Liver (tissue), 9 donors: ENCODE results near the gene CENPF. TPM values are rescaled to one million over a fixed set of nuclear protein-coding genes. Genes with fewer than 3 reads are reported as not detected.

Source experiments
- DNase-seq: peaks from one replicate; pipeline ENCODE4 v3.0.0-alpha.2; 2017; ENCODE audit warnings: low spot score
- H3K27ac ChIP-seq, 2 donors: one replicate each; pipeline ENCODE4 v1.7.0; 2013; ENCODE audit warnings: inconsistent platforms in 2 of 2, low read length in 2 of 2, control low read depth in 1 of 2, low read depth in 1 of 2, mild to moderate bottlenecking in 1 of 2
- H3K27me3 ChIP-seq, 4 donors: one replicate each; pipeline versions ENCODE4 v1.6.1 to v1.7.0; 2013; ENCODE audit warnings: low read length in 3 of 4, inconsistent platforms in 1 of 4, mild to moderate bottlenecking in 1 of 4, moderate library complexity in 1 of 4; ENCODE audit not compliant: control insufficient read depth in 4 of 4, insufficient read depth in 4 of 4
- H3K36me3 ChIP-seq, 4 donors: one replicate each; pipeline versions ENCODE4 v1.6.1 to v1.7.0; 2013; ENCODE audit warnings: low read length in 3 of 4, mild to moderate bottlenecking in 3 of 4, low read depth in 1 of 4, moderate library complexity in 1 of 4; ENCODE audit not compliant: control insufficient read depth in 4 of 4, insufficient read depth in 3 of 4
- H3K4me1 ChIP-seq, 4 donors: one replicate each; pipeline versions ENCODE4 v1.6.1 to v1.7.0; 2013; ENCODE audit warnings: low read length in 3 of 4, mild to moderate bottlenecking in 3 of 4, moderate library complexity in 1 of 4; ENCODE audit not compliant: control insufficient read depth in 4 of 4, insufficient read depth in 4 of 4
- H3K4me3 ChIP-seq, 3 donors: one replicate each; pipeline versions ENCODE4 v1.6.1 to v1.7.0; 2013; ENCODE audit warnings: low read length in 3 of 3, control low read depth in 1 of 3, low read depth in 1 of 3, mild to moderate bottlenecking in 1 of 3
- H3K9ac ChIP-seq, 2 donors: one replicate each; pipeline ENCODE4 v1.7.0; 2013; ENCODE audit warnings: low read length in 2 of 2, mild to moderate bottlenecking in 2 of 2, moderate library complexity in 2 of 2, control low read depth in 1 of 2, low read depth in 1 of 2
- H3K9me3 ChIP-seq, 4 donors: one replicate each; pipeline versions ENCODE4 v1.6.1 to v1.7.0; 2013; ENCODE audit warnings: low read length in 3 of 4; ENCODE audit not compliant: control insufficient read depth in 4 of 4
- EGR1 ChIP-seq, 2 donors: IDR thresholded peaks; 2 replicates each; pipeline ENCODE4 v1.6.1; 2016 to 2018; ENCODE audit warnings: antibody characterized with exemption in 2 of 2, low read depth in 2 of 2
- FOXA1 ChIP-seq: IDR thresholded peaks from 2 replicates; pipeline ENCODE4 v1.6.1; 2016; ENCODE audit warnings: antibody characterized with exemption
- FOXA2 ChIP-seq: IDR thresholded peaks from 2 replicates; pipeline ENCODE4 v1.6.1; 2016; ENCODE audit warnings: antibody characterized with exemption
- GABPA ChIP-seq, 2 donors: IDR thresholded peaks in 1 of 2; conservative IDR thresholded peaks in 1 of 2; 2 replicates each; pipeline ENCODE4 v1.6.1; 2016; ENCODE audit warnings: antibody characterized with exemption in 2 of 2, mild to moderate bottlenecking in 1 of 2, moderate library complexity in 1 of 2
- HNF4A ChIP-seq, 2 donors: conservative IDR thresholded peaks; 2 replicates each; pipeline ENCODE4 v1.6.1; 2016; ENCODE audit warnings: antibody characterized with exemption in 2 of 2, mild to moderate bottlenecking in 2 of 2
- HNF4G ChIP-seq: IDR thresholded peaks from 2 replicates; pipeline ENCODE4 v1.6.1; 2016; ENCODE audit warnings: antibody characterized with exemption
- JUND ChIP-seq, 2 donors: IDR thresholded peaks; 2 replicates each; pipeline ENCODE4 v1.6.1; 2016; ENCODE audit warnings: antibody characterized with exemption in 2 of 2
- NR2F2 ChIP-seq: IDR thresholded peaks from 2 replicates; pipeline ENCODE4 v1.6.1; 2016; ENCODE audit warnings: antibody characterized with exemption
- RAD21 ChIP-seq, 2 donors: IDR thresholded peaks; 2 replicates each; pipeline ENCODE4 v1.6.1; 2016; ENCODE audit warnings: antibody characterized with exemption in 2 of 2, mild to moderate bottlenecking in 2 of 2
- REST ChIP-seq: IDR thresholded peaks from 2 replicates; pipeline ENCODE4 v1.6.1; 2016; ENCODE audit warnings: antibody characterized with exemption, mild to moderate bottlenecking
- RXRA ChIP-seq, 2 donors: IDR thresholded peaks; 2 replicates each; pipeline ENCODE4 v1.6.1; 2017 to 2018; ENCODE audit warnings: antibody characterized with exemption in 2 of 2, mild to moderate bottlenecking in 1 of 2
- SP1 ChIP-seq: IDR thresholded peaks from 2 replicates; pipeline ENCODE4 v1.6.1; 2018; ENCODE audit warnings: antibody characterized with exemption, mild to moderate bottlenecking
- TAF1 ChIP-seq: conservative IDR thresholded peaks from 2 replicates; pipeline ENCODE4 v1.6.1; 2016; ENCODE audit warnings: antibody characterized with exemption, mild to moderate bottlenecking
- YY1 ChIP-seq: IDR thresholded peaks from 2 replicates; pipeline ENCODE4 v1.6.1; 2016; ENCODE audit warnings: antibody characterized with exemption, mild to moderate bottlenecking
- ZBTB33 ChIP-seq: IDR thresholded peaks from 2 replicates; pipeline ENCODE4 v1.6.1; 2016; ENCODE audit warnings: antibody characterized with exemption
- whole genome bisulfite sequencing: extraction: QIAGEN DNeasy Blood & Tissue Kit; methylation state at CpG from one replicate; pipeline ENCODE4 v1.1.7; 2013; 5-methylcytosine and 5-hydroxymethylcytosine counted together
- polyA plus RNA-seq, 2 donors: library from polyadenylated mRNA; stranded (reverse) in 1 of 2; unstranded in 1 of 2; fragments of 200-250 nt in 1 of 2; fragments of >200 nt in 1 of 2; fragmentation: Nextera tagmentation in 1 of 2; extraction: Ambion mirVana in 1 of 2; gene quantifications; one replicate each; pipeline versions ENCODE4 v1.2.1 to v1.2.3, GENCODE V29; 2013 to 2015
- total RNA-seq, 2 donors: library from RNA; depleted of rRNA; stranded (reverse); fragments of >200 nt; gene quantifications; one replicate each; pipeline ENCODE4 v1.2.3, GENCODE V29; 2014
- TF ChIP-seq, protein P1 (sequence below): fragments of 150-350 bp; IDR thresholded peaks from 2 replicates; pipeline ENCODE4 v1.5.1; 2017; ENCODE audit warnings: improper control_type of control experiment, low read depth, low read length; ENCODE audit not compliant: missing input control
- TF ChIP-seq, protein P2 (sequence below): IDR thresholded peaks from 2 replicates; pipeline ENCODE4 v1.6.1; 2016; ENCODE audit warnings: antibody characterized with exemption
- TF ChIP-seq, protein P3 (sequence below): IDR thresholded peaks from 2 replicates; pipeline ENCODE4 v1.6.1; 2016; ENCODE audit warnings: antibody characterized with exemption
- donor health status: healthy.
- donor health status: healthy.
- donor health status: healthy.
- donor health status: healthy.
- donor health status: healthy.

Gene CENPF
- total and polyA plus RNA-seq, 4 donors = 0.08 to 47.3 (median 1.5) TPM

- no peak for DNase-seq
- WGBS = 92% methylated on average over 4 of the region's 4 CpGs
- Histone ChIP-seq H3K36me3 (peaks cover 0 to 1% (median 0%) of the 10 kb centered on the region in 4 donors), H3K4me1 (peaks cover 0 to 7% (median 2%) of the 10 kb centered on the region in 4 donors), H3K27me3 (no peaks in the 10 kb centered on the region), H3K4me3 (no peak overlapping the region), H3K9me3 (no peaks in the 10 kb centered on the region), H3K9ac (no peak overlapping the region), H3K27ac (no peak overlapping the region)
- TF ChIP-seq GABPA (IDR thresholded peaks at IDR 0.05 in 1 of 2, conservative IDR thresholded peaks at IDR 0.05 in 1 of 2) = no peak
- TF ChIP-seq FOXA1 = no peak
- TF ChIP-seq, protein P1, sequence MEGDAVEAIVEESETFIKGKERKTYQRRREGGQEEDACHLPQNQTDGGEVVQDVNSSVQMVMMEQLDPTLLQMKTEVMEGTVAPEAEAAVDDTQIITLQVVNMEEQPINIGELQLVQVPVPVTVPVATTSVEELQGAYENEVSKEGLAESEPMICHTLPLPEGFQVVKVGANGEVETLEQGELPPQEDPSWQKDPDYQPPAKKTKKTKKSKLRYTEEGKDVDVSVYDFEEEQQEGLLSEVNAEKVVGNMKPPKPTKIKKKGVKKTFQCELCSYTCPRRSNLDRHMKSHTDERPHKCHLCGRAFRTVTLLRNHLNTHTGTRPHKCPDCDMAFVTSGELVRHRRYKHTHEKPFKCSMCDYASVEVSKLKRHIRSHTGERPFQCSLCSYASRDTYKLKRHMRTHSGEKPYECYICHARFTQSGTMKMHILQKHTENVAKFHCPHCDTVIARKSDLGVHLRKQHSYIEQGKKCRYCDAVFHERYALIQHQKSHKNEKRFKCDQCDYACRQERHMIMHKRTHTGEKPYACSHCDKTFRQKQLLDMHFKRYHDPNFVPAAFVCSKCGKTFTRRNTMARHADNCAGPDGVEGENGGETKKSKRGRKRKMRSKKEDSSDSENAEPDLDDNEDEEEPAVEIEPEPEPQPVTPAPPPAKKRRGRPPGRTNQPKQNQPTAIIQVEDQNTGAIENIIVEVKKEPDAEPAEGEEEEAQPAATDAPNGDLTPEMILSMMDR = no peak
- TF ChIP-seq TAF1 = no peak
- TF ChIP-seq, protein P2, sequence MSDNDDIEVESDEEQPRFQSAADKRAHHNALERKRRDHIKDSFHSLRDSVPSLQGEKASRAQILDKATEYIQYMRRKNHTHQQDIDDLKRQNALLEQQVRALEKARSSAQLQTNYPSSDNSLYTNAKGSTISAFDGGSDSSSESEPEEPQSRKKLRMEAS = no peak
- no peak for TF ChIP-seq RAD21 (IDR thresholded peaks at IDR 0.05)
- TF ChIP-seq HNF4A (conservative IDR thresholded peaks at IDR 0.05) = no peak
- no peak for TF ChIP-seq FOXA2
- no peak for TF ChIP-seq JUND (IDR thresholded peaks at IDR 0.05)
- TF ChIP-seq ZBTB33 = no peak
- TF ChIP-seq, protein P3, sequence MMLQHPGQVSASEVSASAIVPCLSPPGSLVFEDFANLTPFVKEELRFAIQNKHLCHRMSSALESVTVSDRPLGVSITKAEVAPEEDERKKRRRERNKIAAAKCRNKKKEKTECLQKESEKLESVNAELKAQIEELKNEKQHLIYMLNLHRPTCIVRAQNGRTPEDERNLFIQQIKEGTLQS = no peak
- TF ChIP-seq YY1 = no peak
Observed at GRCh38 chr1:214632091-214632490, 29.1 kb downstream of the CENPF start.

- Histone ChIP-seq H3K9ac (no peak overlapping the region), H3K4me3 (no peak overlapping the region), H3K27ac (no peak overlapping the region), H3K27me3 (no peaks in the 10 kb centered on the region), H3K9me3 (no peaks in the 10 kb centered on the region), H3K36me3 (peaks cover 0 to 1% (median 0%) of the 10 kb centered on the region in 4 donors), H3K4me1 (no peaks in the 10 kb centered on the region)
- no peak for TF ChIP-seq FOXA1
- DNase-seq = no peak
- 74% methylated on average over 5 of the region's 5 CpGs for WGBS
Observed at GRCh38 chr1:214633686-214634085, 30.7 kb downstream of the CENPF start.

GRCh38 chr1:214634267-214634666 is 31.3 kb downstream of the CENPF start:
- no peak overlapping the region for H3K27ac ChIP-seq
- no peak overlapping the region for H3K4me3 ChIP-seq
- no peak overlapping the region for H3K9ac ChIP-seq
- H3K27me3 ChIP-seq = no peaks in the 10 kb centered on the region
- peaks cover 0 to 1% (median 0%) of the 10 kb centered on the region in 4 donors for H3K36me3 ChIP-seq
- H3K9me3 ChIP-seq = no peaks in the 10 kb centered on the region
- no peaks in the 10 kb centered on the region for H3K4me1 ChIP-seq
- no peak for DNase-seq
- TF ChIP-seq YY1 (no peak), ZBTB33 (no peak), RAD21 (IDR thresholded peaks at IDR 0.05) (no peak), HNF4G (no peak), EGR1 (IDR thresholded peaks at IDR 0.05; ENCODE audit: low read depth in 2 of 2) (no peak), SP1 (no peak), REST (no peak), GABPA (IDR thresholded peaks at IDR 0.05 in 1 of 2, conservative IDR thresholded peaks at IDR 0.05 in 1 of 2) (no peak), RXRA (IDR thresholded peaks at IDR 0.05) (no peak), HNF4A (conservative IDR thresholded peaks at IDR 0.05) (no peak), FOXA1 (no peak), JUND (IDR thresholded peaks at IDR 0.05) (no peak), NR2F2 (no peak)
- TF ChIP-seq, protein P3 = no peak
- TF ChIP-seq, protein P2 = no peak
